ENCODE data around the gene ASMT. TPM values are rescaled to one million over a fixed set of nuclear protein-coding genes. Genes with fewer than 3 reads are reported as not detected.

Gene ASMT
- total and polyA plus RNA-seq, 2 of the 4 experiments (the other 2 are of a cell fraction) = not detected

DNA sequence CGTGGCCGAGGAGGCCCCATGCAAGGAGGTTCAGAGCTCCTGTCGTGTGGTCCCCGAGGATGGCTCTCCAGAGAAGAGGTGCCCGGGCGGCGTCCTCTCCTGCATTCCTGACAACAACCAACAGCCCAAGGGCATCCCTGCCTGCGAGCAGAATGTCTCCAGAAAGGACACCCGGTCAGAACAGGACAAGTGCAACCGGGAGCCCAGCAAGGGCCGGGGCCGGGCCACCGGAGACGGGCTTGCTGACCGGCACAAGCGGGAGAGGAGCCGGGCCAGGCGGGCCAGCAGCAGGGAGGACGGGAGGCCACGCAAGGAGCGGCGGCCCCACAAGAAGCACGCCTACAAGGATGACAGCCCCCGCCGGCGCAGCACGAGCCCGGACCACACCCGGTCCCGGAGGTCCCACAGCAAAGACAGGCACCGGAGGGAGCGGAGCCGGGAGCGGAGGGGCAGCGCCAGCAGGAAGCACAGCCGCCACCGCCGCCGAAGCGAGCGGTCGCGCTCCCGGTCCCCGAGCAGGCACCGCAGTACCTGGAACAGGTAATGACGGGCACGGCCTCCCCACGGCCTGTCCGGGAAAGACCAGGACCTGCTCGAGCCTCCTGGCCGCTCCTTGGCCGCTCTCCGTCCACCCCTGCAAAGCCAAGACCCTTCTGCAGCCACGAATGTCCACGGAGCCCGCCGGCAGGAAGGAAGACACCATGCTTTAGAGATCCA, 13.7 kb upstream of the ASMT start:
- Histone ChIP-seq H3K9me3 (ENCODE audit: control insufficient read depth, insufficient read depth, low read length) (peaks cover 5% of the 10 kb centered on the region; the same call in 1 of the 2 replicates), H4K5ac (ENCODE audit: low read depth, low read length) (no peak overlapping the region), H2BK5ac (ENCODE audit: low read depth, low read length, poor library complexity, severe bottlenecking) (no peak overlapping the region), H3K4me3 (ENCODE audit: insufficient read depth, low read depth, low read length) (no peak overlapping the region), H3K4me1 (ENCODE audit: control insufficient read depth, insufficient read depth, low read length) (no peaks in the 10 kb centered on the region), H4K91ac (ENCODE audit: insufficient read depth, low read depth, low read length) (no peak overlapping the region), H3K4me2 (ENCODE audit: low read depth, low read length) (no peak overlapping the region), H3K36me3 (ENCODE audit: control insufficient read depth, insufficient read depth, low read length) (peaks cover 66% of the 10 kb centered on the region), H3K23ac (ENCODE audit: low read depth, low read length) (no peak overlapping the region), H3K56ac (ENCODE audit: extremely low read depth, insufficient read depth, low read length) (no peak overlapping the region), H3K9me1 (ENCODE audit: insufficient read depth, low read length) (peaks cover 4% of the 10 kb centered on the region; the same call in 1 of the 2 replicates), H2BK20ac (ENCODE audit: low read depth, low read length) (no peak overlapping the region), H3K9ac (ENCODE audit: low read depth, low read length) (no peak overlapping the region), H4K8ac (ENCODE audit: low read depth in 2 of 2, low read length in 2 of 2) (no peak overlapping the region), H2BK15ac (ENCODE audit: low read depth, low read length) (no peak overlapping the region), H2AFZ (replicated peaks; ENCODE audit: low read length, poor library complexity) (no peak overlapping the region), H3K27me3 (ENCODE audit: control insufficient read depth, insufficient read depth, low read length) (no peaks in the 10 kb centered on the region), H4K20me1 (ENCODE audit: insufficient read depth, low read length) (peaks cover 22% of the 10 kb centered on the region), H2AK5ac (ENCODE audit: low read depth, low read length) (no peak overlapping the region), H2BK120ac (ENCODE audit: low read depth, low read length) (no peak overlapping the region), H2AK9ac (replicated peaks; ENCODE audit: low read depth, low read length, poor library complexity) (no peak overlapping the region), H3K14ac (replicated peaks; ENCODE audit: low read depth, low read length) (no peak overlapping the region), H3K27ac (ENCODE audit: insufficient read depth, low read length) (no peak overlapping the region), H3K18ac (ENCODE audit: low read depth, low read length) (no peak overlapping the region), H3K79me1 (ENCODE audit: low read depth in 1 of 2, low read length in 2 of 2) (peaks cover 0 to 10% of the 10 kb centered on the region in 2 experiments; a peak in 2 of 4 replicates), H3K4ac (ENCODE audit: low read depth, low read length) (no peak overlapping the region)
- dilution Hi-C loops (cut with HindIII; ENCODE audit: low sequenced_read_pairs, unreplicated experiment) (no loop called here), intact Hi-C loops (cut with micrococcal nuclease) (no loop called here), in situ Hi-C loops (cut with MboI; ENCODE audit: low sequenced_read_pairs) (no loop called here)
- no peak for ATAC-seq (ENCODE audit: low read depth)
- CTCF ChIA-PET = no interaction called here
- BruUV-seq (replicated peaks) = no TSS peak
- TF ChIP-seq RCOR1 (IDR thresholded peaks at IDR 0.05; ENCODE audit: insufficient replicate concordance, low read length) (no peak), CTCF (conservative IDR thresholded peaks at IDR 0.05; ENCODE audit: low read depth, low read length) (no peak), MAZ (IDR thresholded peaks at IDR 0.05; ENCODE audit: borderline replicate concordance, low read depth, low read length) (no peak), BHLHE40 (IDR thresholded peaks at IDR 0.05; ENCODE audit: low read depth, low read length) (no peak), CEBPB (IDR thresholded peaks at IDR 0.05; ENCODE audit: low read depth, low read length) (no peak), CHD1 (IDR thresholded peaks at IDR 0.05; ENCODE audit: low read depth, low read length) (no peak), SMC3 (IDR thresholded peaks at IDR 0.05; ENCODE audit: low read depth, low read length) (no peak)
- POLR2A ChIA-PET (ENCODE audit: unreplicated experiment) = no interaction called here
- 98% methylated on average over 30 of the region's 58 CpGs; no CpG with 5 or more reads in 1 of the 2 experiments for WGBS, 2 experiments (ENCODE audit: extremely low coverage in 2 of 2, insufficient read length in 1 of 2)
- DNase-seq = no peak

Data from IMR-90 (cell line).